ENCODE data around the gene LY6G6C.

The LY6G6C gene

DNA sequence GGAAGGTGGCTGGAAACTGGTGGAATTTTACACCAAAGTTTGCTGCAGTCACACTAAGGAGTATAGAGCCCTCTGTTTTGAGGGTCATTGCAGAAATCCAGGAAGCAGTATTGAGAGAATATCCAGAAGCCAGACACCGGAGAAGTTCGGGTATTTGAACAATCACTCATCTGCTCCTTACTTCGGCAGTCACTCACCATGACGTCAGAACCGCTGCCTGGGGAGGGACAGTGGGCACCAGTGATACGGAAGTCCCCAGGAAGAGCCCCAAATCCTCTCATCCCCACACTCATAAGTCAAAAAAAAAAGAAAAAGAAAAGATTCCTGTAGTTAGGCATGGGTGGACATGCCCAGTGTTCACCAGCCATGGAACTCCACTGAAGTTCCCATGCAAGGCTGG lies 44.6 kb downstream of the LY6G6C start:
- H3K4me3 ChIP-seq (ENCODE audit: low read depth, low read length), result no peak overlapping the region

DNA sequence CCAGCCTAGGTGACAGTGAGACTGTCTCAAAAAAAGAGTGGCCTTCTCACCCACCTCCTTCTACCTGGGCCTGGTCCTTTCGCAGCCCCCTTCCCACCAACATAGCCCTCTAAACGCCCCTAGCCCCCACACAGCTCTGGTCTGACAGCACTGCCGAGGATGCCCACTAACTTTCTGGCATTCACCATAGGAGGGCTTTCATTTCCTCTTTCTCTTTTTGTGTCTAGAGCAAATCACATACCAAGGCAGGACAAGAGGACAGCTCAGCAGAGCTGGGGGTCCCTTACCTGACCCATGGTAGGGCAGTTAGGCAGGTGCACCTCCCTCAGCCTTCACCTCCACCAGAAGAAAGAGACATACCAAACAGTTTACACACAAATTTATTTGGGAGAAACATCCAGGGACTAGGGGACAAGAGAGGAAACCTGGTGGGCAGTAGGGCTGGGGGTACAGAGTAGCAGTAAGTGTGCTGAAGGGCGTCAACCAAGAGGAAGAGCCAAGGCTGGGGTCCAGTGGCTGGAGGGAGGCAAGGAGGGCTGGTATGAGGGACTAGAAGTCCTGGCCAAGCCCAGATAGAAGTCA lies 45.1 kb downstream of the LY6G6C start:
- Histone ChIP-seq H3K79me2 (ENCODE audit: control insufficient read depth, insufficient read depth, low read length, unreplicated experiment) (no peaks in the 10 kb centered on the region), H2AFZ (ENCODE audit: low read length, unreplicated experiment) (no peak overlapping the region), H3K36me3 (ENCODE audit: insufficient read depth, low read length) (peaks cover 5% of the 10 kb centered on the region; the same call in 1 of the 2 replicates), H3K4me3 (ENCODE audit: low read depth, low read length) (no peak overlapping the region), H3K27me3 (ENCODE audit: insufficient read depth, low read length) (no peaks in the 10 kb centered on the region), H3K4me1 (ENCODE audit: control insufficient read depth, insufficient read depth, low read length, unreplicated experiment) (peaks cover 6% of the 10 kb centered on the region), H3K27ac (ENCODE audit: low read depth, low read length) (no peak overlapping the region)

More for the DNA sequence above, 44.6 kb downstream of the LY6G6C start:
- H3K36me3 ChIP-seq (ENCODE audit: insufficient read depth, low read length), result peaks cover 2% of the 10 kb centered on the region; the same call in 1 of the 2 replicates
- H2AFZ ChIP-seq (ENCODE audit: low read length, unreplicated experiment), result no peak overlapping the region
- H3K27ac ChIP-seq (ENCODE audit: low read depth, low read length), result no peak overlapping the region
- peaks cover 8% of the 10 kb centered on the region for H3K4me1 ChIP-seq (ENCODE audit: control insufficient read depth, insufficient read depth, low read length, unreplicated experiment)
- no peaks in the 10 kb centered on the region for H3K27me3 ChIP-seq (ENCODE audit: insufficient read depth, low read length)
- no peaks in the 10 kb centered on the region for H3K79me2 ChIP-seq (ENCODE audit: control insufficient read depth, insufficient read depth, low read length, unreplicated experiment)

DNA sequence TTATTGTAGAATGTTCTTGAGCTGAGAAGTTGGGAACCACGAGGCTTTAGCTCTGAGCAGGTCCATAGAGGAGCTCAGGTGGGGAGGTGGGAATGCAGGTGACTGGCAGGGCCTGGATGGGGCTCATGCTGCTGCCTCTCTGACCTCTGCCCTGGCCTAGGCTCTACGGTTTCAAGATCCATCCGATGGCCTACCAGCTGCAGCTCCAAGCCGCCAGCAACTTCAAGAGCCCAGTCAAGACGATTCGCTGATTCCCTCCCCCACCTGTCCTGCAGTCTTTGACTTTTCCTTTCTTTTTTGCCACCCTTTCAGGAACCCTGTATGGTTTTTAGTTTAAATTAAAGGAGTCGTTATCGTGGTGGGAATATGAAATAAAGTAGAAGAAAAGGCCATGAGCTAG lies 51.9 kb downstream of the LY6G6C start, which contains the start of gene LY6G5B:
Gene LY6G5B (plus strand): TSS at position 301 of the 400 bp plus-strand sequence. CDS start 975 bp downstream, outside the sequence.
- Histone ChIP-seq H3K4me3 (ENCODE audit: low read depth, low read length) (no peak within 1 kb of the TSS), H3K36me3 (ENCODE audit: insufficient read depth, low read length) (peaks cover 38% of the 10 kb centered on the region), H3K27me3 (ENCODE audit: insufficient read depth, low read length) (no peaks in the 10 kb centered on the region), H3K4me1 (ENCODE audit: control insufficient read depth, insufficient read depth, low read length, unreplicated experiment) (peaks cover 11% of the 10 kb centered on the region), H3K27ac (ENCODE audit: low read depth, low read length) (no peak within 1 kb of the TSS), H2AFZ (ENCODE audit: low read length, unreplicated experiment) (no peak within 1 kb of the TSS), H3K79me2 (ENCODE audit: control insufficient read depth, insufficient read depth, low read length, unreplicated experiment) (peaks cover 39% of the 10 kb centered on the region)
